ENCODE data around the gene ADAR.

DNA sequence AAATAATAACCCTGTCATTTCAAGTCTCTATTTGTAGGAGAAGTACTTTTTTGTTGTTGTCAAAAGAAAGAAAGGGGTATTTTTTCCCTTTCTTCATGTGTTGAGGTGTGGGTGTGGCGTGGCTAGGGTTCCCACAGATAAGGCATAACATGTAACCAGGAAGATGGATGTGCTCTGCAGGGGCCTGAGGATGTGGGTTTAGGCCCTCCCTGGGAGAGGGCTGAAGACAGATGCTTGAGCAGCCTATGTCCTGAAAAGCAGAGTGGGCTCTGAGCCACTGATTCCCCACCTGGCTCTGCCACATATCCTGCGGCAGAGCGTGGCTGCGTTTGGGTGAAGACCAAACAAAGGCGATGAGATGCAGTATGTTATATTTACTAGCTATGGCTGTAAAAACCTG is 13.9 kb upstream of the ADAR start:
- TF ChIP-seq EZH2 (IDR thresholded peaks at IDR 0.05) (no peak), POLR2AphosphoS5 (IDR thresholded peaks at IDR 0.05; ENCODE audit: borderline replicate concordance, low read depth, low read length) (no peak)
